Muscle of back (tissue), 11 donors: ENCODE measurements around the gene CIPC. TPM values are rescaled to one million over a fixed set of nuclear protein-coding genes. Genes with fewer than 3 reads are reported as not detected.

Experiments used
- DNase-seq, 3 donors: peaks; one replicate each; pipeline versions ENCODE4 v3.0.0 to v3.0.0-alpha.2; 2013
- polyA plus RNA-seq, 10 donors: library from polyadenylated mRNA; unstranded; fragments of 120-200 nt; gene quantifications; one replicate each; pipeline ENCODE4 v1.2.1, GENCODE V29; 2013; ENCODE audit not compliant: insufficient read length in 10 of 10

Gene CIPC
- polyA plus RNA-seq, 10 donors, result 10.3 to 31.0 (median 20.9) TPM

DNA sequence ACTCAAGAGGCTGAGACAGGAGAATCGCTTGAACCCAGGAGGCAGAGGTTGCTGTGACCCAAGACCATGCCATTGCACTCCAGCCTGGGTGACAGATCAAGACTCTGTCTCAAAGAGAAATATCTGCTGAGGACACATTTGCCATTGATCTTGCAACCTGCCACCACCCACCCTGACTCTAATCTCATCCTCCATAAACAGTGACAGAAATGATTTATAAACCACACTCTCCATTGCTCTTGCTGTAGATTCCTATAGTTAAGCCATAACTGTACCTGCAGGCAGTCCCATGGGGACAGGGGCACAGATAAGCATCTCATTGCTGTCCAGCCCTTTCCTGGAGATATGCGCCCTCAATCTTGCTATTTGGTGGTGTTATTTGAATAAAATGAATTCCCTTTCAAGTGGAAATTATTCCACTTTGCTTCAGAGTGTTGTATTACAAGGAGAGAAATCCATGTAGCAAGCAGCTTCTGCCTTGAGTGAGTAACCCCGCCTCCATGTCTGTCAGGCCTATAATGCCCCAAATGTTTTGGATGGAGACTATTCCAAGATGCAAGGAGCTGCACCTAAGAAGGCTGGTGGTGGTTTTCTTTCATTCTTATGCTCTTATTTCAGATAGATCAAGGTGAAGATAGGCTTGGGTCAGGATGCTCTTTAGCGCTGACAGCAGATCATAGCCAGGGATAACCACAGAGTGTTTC is 46.5 kb downstream of the CIPC start:
- DNase-seq, result no peak

DNA sequence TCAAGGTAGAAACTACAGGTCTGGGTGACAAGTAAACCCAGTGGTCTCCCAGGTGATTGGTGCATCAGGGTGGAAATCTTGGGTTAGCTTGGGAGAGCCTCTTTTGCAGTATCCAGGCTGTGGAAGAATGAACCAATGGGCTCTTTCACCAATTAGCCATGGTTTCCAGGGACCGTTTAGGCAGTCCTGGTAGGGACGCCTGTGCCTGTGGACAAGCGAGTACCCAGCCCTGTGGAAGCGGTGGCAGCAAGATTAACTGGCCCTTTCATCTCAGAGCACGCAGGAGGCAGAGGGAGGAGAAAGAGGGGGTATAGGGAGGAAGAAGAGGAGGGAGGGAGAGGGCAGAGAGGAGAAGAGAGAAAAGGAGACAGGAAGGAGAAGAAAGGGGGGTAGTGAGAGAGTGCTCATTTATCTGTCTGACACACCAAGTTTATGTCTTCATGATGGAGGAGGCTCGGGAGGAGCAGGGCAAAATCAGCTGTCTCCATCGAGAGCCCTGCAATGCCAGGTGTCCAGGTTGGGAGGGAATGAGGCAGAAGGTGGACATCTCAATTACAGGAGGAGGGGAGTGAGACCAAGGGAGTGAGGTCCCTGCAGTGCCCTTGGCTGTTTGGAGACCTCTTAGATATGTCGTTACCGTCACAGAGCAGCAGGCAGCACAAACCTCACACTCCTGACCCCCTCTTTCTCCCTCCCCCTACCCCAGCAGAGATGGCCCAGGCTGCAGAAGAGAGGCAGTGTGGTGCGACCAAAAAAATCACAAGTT is 48.1 kb downstream of the CIPC start:
- DNase-seq, result no peak

DNA sequence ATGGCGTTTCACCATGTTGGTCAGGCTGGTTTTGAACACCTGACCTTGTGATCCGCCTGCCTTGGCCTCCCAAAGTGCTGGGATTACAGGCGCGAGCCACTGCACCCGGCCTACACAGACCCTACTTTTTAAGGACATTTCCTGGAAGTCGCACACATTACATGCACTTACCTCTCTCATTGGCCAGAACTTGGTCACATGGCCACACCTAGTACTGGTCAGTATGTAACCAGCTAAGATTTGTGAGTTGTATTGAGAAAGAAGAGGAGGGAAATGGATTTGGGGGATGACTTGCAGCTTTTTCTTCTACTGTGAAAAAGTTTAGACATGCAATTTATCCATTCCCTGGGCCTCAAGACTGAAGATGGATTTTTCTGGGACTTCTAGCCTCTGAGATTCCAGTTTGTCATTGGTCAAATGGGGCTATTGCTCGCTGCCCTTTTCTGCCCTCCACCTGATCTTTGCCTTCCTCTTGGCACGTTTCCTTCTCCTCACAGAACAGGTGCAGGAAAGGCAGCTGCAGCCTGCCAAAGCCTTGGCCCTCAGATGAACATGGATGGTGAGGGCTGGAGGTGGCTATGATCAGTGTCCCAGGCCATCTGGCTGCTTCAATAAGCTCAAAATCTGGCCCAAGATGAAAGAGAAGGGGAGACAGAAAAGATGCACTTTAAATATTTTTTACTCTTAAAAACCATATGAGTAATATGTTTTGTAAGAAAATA is 50.6 kb downstream of the CIPC start:
- DNase-seq, result no peak

DNA sequence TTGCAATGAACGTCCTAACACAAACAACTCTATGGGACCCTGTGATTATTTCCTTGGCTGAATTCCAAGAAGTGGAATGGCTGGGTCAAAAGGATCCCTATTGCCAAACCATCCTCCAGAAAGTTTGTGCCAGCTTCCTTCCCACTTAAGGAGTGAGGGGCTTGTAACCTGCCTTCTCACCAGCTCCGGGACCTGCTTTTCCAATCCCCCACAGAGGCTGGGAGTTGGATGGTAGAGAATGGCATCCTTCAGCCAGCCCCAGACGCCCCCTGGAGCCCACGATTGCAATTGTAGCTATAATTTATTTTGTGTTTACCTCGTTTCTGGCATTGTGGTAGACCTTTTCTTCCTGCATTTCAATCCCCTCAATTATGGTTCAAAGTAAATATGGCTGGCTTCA is 53.2 kb downstream of the CIPC start:
- DNase-seq, result no peak

DNA sequence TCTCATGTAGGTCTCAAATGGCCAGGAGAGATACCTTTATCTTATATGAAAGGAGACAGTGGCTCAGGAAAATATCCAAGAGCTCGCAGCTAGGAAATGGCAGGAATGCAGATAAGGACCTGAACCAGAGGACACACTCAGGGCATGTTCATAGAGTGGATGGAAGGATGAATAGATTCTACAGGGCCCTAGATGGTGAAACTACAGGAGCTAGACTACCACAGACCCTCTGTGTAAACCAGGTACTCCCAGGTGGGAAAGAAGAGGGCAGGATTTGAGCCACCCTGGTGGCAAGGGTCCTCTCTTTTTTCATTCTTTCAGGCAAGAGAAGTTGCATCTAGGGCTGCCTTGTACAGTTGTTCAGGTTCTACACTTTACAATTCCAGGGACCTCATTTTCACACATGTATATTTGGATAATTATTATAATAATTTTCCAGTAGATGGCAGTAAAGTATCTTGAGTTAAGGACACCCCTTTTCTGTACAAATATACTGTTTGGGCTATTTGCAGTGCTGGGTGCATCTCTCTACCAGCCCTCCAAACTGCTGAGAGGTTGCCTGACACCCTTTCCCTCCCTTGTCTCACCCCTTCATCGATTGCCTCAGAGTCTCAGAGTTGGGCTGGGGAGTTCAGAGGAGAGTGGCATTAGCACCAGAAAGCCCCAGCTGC is 54.0 kb downstream of the CIPC start:
- DNase-seq, result peak in 1 of 3 donors; percentile 17

DNA sequence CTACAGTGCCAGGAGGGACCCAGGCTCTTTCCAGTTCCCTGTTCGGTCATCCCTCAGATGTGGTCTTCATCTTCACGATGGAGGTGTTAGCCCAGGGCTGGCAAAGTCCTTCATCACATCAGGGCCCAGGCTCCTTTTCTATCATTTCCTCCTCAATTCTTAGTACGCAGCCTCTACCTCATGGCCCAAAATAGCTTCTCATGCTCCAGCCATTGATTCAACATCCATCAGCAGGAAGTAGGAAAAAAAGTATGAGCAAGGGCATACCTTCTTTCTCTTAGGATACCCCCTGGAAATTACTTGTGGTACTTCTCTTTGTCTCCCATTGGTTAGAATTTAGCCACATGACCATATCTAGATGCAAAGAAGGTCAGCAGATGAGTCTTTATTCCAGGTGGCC is 55.7 kb downstream of the CIPC start:
- DNase-seq, result no peak

DNA sequence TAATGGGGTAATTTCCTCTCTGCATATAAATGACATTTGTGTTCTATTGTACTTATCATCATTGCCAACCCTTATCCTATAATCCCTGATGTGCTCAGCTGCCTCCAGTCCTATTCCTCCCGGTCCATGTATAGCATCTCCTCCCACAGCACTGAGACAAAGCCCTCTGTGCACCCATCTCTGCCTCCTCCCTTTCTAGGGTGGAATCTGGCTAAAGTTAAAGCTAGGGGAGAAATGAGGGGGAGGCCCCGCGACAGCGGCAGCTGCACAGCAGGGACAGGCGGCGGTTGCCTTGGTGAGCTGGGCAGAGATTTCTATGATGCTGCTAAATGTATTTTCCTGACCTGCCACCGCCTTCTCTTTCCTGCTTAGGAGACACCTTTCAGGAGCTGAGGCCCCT is 56.4 kb downstream of the CIPC start:
- DNase-seq, result no peak

DNA sequence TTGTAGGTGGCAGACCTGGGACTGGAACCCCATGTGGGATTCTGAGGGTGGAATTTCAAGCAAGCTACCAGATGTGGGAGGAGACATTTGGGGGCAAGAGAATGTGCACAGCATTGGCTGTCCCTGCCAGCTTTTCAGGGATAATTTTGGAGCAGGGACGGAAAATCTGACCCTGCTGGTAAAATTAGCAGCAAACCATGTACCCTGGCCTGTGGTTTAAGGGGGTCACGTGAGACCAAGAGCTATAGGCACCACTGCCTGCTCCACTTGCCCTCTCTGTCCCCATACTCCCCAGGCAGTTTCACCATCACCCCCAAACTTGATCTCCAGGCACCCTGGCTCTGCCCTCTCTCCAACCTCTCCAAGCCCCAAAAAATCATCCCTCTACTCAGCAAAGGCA is 57.0 kb downstream of the CIPC start:
- no peak for DNase-seq

DNA sequence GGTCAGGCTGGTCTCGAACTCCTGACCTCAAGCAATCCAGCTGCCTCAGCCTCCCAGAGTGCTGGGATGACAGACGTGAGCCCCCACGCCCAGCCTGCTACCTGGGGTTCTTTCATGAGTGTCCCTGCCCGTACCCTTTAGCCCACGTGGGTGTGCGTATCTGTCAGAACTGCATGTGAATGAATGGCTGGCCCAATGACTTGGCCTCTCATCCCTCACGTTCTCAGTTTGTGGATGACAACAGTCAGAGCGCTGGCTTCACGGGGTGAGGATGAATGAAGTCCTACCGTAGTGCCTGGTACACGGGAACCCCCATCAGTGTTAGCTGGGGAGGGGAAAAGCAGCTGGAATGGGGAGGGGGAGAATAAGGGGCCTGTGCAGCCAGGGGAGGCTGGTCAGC is 59.7 kb downstream of the CIPC start:
- no peak for DNase-seq

DNA sequence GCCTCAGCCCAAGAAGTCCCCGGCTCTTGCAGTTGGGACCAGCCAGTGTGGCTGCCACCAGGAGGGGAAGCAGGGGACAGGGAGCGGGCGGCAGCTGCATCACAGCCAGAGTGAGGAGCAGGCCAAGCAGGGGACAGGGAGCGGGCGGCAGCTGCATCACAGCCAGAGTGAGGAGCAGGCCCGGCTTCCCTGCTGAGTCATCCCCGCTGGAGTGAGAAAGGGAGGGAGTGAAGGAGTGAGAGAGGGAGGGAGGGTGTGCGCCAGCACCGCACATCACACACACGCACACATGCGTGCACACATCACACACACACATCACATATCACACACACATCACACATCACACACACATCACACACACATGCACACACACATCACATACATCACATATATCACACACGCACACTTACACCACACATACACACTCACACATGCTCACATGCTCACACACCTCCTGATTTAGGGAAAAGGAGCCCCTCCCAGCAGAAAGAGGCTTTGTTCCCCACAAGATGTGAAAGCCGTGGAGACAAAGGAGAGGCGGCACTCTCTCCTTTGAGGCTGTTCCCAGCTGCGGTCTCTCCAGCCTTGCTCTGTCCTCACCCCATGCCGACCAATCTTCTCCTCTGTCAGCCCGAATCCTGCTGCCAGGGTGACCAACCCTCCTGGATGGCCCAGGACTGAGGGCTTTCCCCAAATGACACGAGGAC is 60.3 kb downstream of the CIPC start:
- peak in 2 of 3 donors; percentile 37 to 64 for DNase-seq

DNA sequence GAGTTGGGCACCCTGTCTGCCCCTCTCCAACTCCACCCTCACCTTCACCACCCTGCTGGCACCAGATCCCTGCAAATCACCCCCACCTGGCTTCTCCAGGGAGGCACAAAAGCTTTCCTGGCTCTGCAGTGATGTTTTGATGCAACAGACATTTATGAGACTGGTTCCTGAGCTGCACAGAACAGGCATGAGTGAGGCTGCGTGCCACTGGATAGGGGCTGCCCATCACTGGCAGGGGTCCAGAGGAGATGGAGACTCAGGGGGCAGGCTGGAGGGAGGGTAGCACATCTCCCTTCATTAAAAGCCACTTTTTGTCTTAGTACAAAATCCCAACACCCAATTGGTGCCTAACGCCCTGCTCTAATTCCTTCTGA is 60.8 kb downstream of the CIPC start:
- no peak for DNase-seq

DNA sequence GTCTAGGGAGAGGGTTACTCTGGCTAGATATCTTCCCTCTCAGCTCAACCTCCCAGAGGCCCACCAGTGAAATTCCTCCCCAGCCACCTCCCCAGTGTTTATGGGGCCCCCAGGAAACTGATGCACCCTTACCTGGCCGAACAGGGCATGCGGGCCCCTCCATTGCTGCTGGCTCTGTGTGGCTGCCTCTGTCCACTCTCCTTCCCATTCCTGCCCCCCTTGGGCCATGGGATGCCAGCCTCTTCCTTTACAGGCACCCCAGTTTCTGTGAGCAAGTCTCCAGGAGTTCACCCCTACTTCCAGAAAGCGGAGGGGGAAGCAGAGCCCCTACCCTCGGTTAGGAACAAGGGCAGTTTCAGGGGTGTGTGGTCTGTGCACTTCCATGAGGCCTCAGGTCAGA is 63.0 kb downstream of the CIPC start:
- no peak for DNase-seq

Other genes with a start within 250 kb of the CIPC start
- gene IRF2BPL, start 69.5 kb upstream of the CIPC start, polyA plus RNA-seq, result 10 to 100 TPM; 16.9 to 31.0 (median 20.7) TPM
- under 1 TPM; 0.36 to 0.76 (median 0.52) TPM for gene ZDHHC22, start 43.5 kb downstream of the CIPC start, polyA plus RNA-seq
- gene TMEM63C, start 83.5 kb downstream of the CIPC start, polyA plus RNA-seq, result 1 to 10 TPM in 4 of 10 donors, under 1 TPM in 6; 0.35 to 2.5 (median 0.84) TPM
- gene NGB, start 172.9 kb downstream of the CIPC start, polyA plus RNA-seq, result not detected
- 10 to 100 TPM; 15.3 to 34.0 (median 28.2) TPM for gene POMT2, start 222.6 kb downstream of the CIPC start, polyA plus RNA-seq
- gene GSTZ1, start 222.8 kb downstream of the CIPC start, polyA plus RNA-seq, result 10 to 100 TPM; 16.9 to 27.7 (median 21.5) TPM